Testis (tissue), 3 donors: ENCODE data around the gene GP1BA. TPM values are rescaled to one million over a fixed set of nuclear protein-coding genes. Genes with fewer than 3 reads are reported as not detected.

Experiments
- DNase-seq: peaks from one replicate; pipeline ENCODE4 v3.0.0-alpha.2; 2019
- H3K27ac ChIP-seq, 2 donors: fragments of 200-600 bp; sonication (generic); one replicate each; pipeline ENCODE4 v1.5.1; 2019
- H3K27me3 ChIP-seq: fragments of 200-600 bp; sonication (generic); one replicate; pipeline ENCODE4 v1.5.1; 2019
- H3K36me3 ChIP-seq: fragments of 200-600 bp; sonication (generic); one replicate; pipeline ENCODE4 v1.5.1; 2017; ENCODE audit warnings: low read depth; ENCODE audit errors: missing control alignments
- H3K4me1 ChIP-seq: fragments of 200-600 bp; sonication (generic); one replicate; pipeline ENCODE4 v1.5.1; 2019
- H3K4me3 ChIP-seq, 2 donors: fragments of 200-600 bp; sonication (generic); one replicate each; pipeline ENCODE4 v1.5.1; 2017 to 2019
- H3K9me3 ChIP-seq: fragments of 200-600 bp; sonication (generic); one replicate; pipeline ENCODE4 v1.5.1; 2017
- CTCF ChIP-seq, 3 experiments: fragments of 450-650 bp in 2 of 3; fragments of 200-600 bp in 1 of 3; sonication (generic) in 1 of 3; IDR thresholded peaks; one replicate each; pipeline ENCODE4 v1.5.1; 2016 to 2019; ENCODE audit warnings: antibody characterized with exemption in 3 of 3, mild to moderate bottlenecking in 2 of 3, moderate library complexity in 1 of 3
- POLR2A ChIP-seq: fragments of 450-650 bp; IDR thresholded peaks from one replicate; pipeline ENCODE4 v1.6.1; 2017; ENCODE audit warnings: antibody characterized with exemption, mild to moderate bottlenecking, moderate library complexity
- WGBS, 2 donors: methylation state at CpG; one replicate each; pipeline ENCODE4 v1.1.5; 2018; 5-methylcytosine and 5-hydroxymethylcytosine counted together
- intact Hi-C: fragments of 100-400 bp; cut with DNase I; formaldehyde crosslinking; loops from one replicate; pipeline ENCODE4 v1.15.1; 2023; ENCODE audit warnings: low total_unique reads
- polyA plus RNA-seq: library from polyadenylated mRNA; stranded (reverse); fragments of 350-450 nt; fragmentation: Illumina TruSeq; extraction: RNeasy Lipid Tissue Mini Kit (QIAGEN cat#74804); gene quantifications from one replicate; pipeline ENCODE4 v1.2.3, GENCODE V29; 2014; ENCODE audit warnings: low read depth, low replicate concordance; ENCODE audit not compliant: insufficient read depth
- total RNA-seq, 2 donors: library from RNA; depleted of rRNA; stranded (reverse); fragments of >200 nt; gene quantifications; one replicate each; pipeline ENCODE4 v1.2.3, GENCODE V29; 2016

Gene GP1BA
- total and polyA plus RNA-seq, 3 donors from 2014 or later = 0.12 to 0.88 (median 0.47) TPM

- no peak for DNase-seq
- no peak overlapping the region for H3K4me3 ChIP-seq
- WGBS, 2 donors = 87 to 88% methylated on average over 18 of the region's 18 CpGs
- no peak overlapping the region for H3K27ac ChIP-seq
- H3K36me3 ChIP-seq = no peaks in the 10 kb centered on the region
- intact Hi-C loops = no loop called here
- no peak for TF ChIP-seq POLR2A
- no peak for TF ChIP-seq CTCF (IDR thresholded peaks at IDR 0.05)
- no peaks in the 10 kb centered on the region for H3K4me1 ChIP-seq
- H3K27me3 ChIP-seq = no peaks in the 10 kb centered on the region
- no peaks in the 10 kb centered on the region for H3K9me3 ChIP-seq
These were observed 27.3 kb downstream of the GP1BA start for GRCh38 chr17:4959261-4959965.

DNA sequence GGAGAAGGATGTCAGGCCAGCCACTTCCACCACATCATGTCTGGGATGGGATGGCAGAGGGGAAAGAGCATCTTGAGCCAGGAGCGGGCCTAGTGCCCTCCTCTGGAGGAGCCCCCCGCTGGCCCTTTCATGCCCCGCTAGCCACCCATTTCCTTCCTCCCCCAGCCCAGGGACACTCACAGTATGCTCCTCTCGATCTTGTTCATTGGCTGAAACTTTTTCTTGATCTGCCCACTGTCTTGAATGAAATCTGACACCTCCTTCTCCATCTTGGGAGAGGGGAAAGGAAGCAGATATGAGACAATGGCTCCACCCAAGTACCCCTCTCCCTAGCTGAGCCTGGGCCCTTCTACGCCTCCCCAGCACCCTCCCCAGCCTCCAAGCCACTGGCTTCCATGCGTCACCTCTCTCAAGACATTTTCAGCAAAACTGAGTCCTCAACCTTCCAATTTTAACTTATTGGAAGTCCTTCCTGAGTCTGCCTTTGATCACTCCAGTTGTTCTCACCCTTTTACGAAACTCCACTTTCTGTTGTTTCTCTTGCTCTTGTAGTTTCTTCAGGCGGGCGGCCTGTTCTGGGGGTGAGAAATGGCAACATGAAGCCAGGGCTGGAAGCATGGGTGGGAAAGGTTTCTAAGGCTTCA, 28.3 kb downstream of the GP1BA start:
- H3K27ac ChIP-seq = no peak overlapping the region
- intact Hi-C loops = no loop called here
- 88 to 90% methylated on average over 9 of the region's 9 CpGs for WGBS, 2 donors
- H3K36me3 ChIP-seq = no peaks in the 10 kb centered on the region
- peaks cover 2% of the 10 kb centered on the region for H3K4me1 ChIP-seq
- no peaks in the 10 kb centered on the region for H3K9me3 ChIP-seq
- no peak overlapping the region for H3K4me3 ChIP-seq
- no peak for DNase-seq
- H3K27me3 ChIP-seq = no peaks in the 10 kb centered on the region
- TF ChIP-seq POLR2A (no peak), CTCF (IDR thresholded peaks at IDR 0.05) (no peak)

DNA sequence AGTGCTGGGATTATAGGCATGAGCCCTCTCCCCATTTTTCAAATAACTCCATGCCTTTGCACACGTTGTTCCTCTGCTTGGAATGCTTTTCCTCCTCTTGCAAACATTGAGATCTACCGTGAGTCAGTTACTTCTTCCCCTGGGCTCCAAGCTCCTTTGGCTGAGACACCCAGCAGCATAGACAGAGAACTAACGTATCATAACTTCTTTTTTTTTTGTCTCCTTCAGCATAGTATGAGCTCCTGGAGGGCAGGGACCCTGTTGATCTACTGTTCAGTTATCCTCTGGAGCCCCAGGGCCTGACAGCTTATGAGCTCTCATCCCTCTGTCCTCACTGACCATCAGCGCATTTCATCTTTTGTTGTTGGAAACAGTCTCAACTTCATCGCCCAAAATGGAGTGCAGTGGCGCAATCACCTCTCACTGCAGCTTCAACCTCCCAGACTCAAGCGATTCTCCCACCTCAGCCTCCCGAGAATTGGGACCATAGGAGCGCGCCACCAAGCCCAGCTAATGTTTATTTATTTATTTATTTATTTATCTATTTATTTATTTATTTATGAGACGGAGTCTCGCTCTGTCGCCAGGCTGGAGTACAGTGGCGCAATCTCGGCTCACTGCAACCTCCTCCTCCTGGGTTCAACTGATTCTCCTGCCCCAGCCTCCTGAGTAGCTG, 33.4 kb downstream of the GP1BA start:
- no peak for DNase-seq
- no peak for TF ChIP-seq CTCF (IDR thresholded peaks at IDR 0.05)
- no peak for TF ChIP-seq POLR2A
- WGBS, 2 donors = 76 to 78% methylated on average over 15 of the region's 15 CpGs
- Histone ChIP-seq H3K9me3 (no peaks in the 10 kb centered on the region), H3K36me3 (no peaks in the 10 kb centered on the region), H3K27ac (no peak overlapping the region), H3K4me1 (peaks cover 22% of the 10 kb centered on the region), H3K27me3 (no peaks in the 10 kb centered on the region), H3K4me3 (no peak overlapping the region)
- intact Hi-C loops = no loop called here

- H3K4me3 ChIP-seq = peak overlapping the region; percentile 67 to 76
- intact Hi-C loops = no loop called here
- no peaks in the 10 kb centered on the region for H3K27me3 ChIP-seq
- H3K36me3 ChIP-seq = no peaks in the 10 kb centered on the region
- 0 to 1% methylated on average over 23 to 30 of the region's 42 CpGs for WGBS, 2 donors
- H3K27ac ChIP-seq = peak overlapping the region; percentile 87 to 97
- peaks cover 22% of the 10 kb centered on the region for H3K4me1 ChIP-seq
- peak; percentile 99 for DNase-seq
- no peaks in the 10 kb centered on the region for H3K9me3 ChIP-seq
- TF ChIP-seq POLR2A = no peak
These were observed 34.9 kb downstream of the GP1BA start for GRCh38 chr17:4966844-4967538.
